Body of pancreas (tissue), 4 donors: ENCODE measurements around the gene NET1. TPM values are rescaled to one million over a fixed set of nuclear protein-coding genes. Genes with fewer than 3 reads are reported as not detected.
"Not testable (repeated sequence)": the region's sequence is repeated elsewhere in the genome, so short reads cannot be mapped to it uniquely, and the experiment has no call there.

Experiments used
- ATAC-seq: fragments of 150-250 bp; one replicate; pipeline ENCODE4 v1.9.1; 2016
- DNase-seq, 4 donors: peaks; one replicate each; pipeline ENCODE4 v3.0.0-alpha.2; 2019
- H3K27ac ChIP-seq, 4 donors: fragments of 200-600 bp; sonication (generic); 1 replicate in 3 of 4; 2 replicates in 1 of 4; pipeline versions ENCODE4 v1.5.1 to v1.6.1; 2016 to 2019; ENCODE audit warnings: mild to moderate bottlenecking in 1 of 4, mixed read lengths in 1 of 4, moderate library complexity in 1 of 4
- H3K27me3 ChIP-seq, 2 donors: fragments of 200-600 bp; sonication (generic); one replicate each; pipeline ENCODE4 v1.6.0; 2016; ENCODE audit warnings: mild to moderate bottlenecking in 1 of 2
- H3K36me3 ChIP-seq, 2 donors: fragments of 200-600 bp; sonication (generic); replicated peaks in 1 of 2; 2 replicates each; pipeline ENCODE4 v1.5.1; 2016; ENCODE audit warnings: low read depth in 2 of 2; ENCODE audit not compliant: insufficient read depth in 1 of 2
- H3K4me1 ChIP-seq: fragments of 200-600 bp; sonication (generic); one replicate; pipeline ENCODE4 v1.6.0; 2016
- H3K4me3 ChIP-seq, 2 donors: fragments of 200-600 bp; sonication (generic); 1 replicate in 1 of 2; 2 replicates in 1 of 2; pipeline ENCODE4 v1.5.1; 2016 to 2019
- H3K9me3 ChIP-seq, 3 donors: fragments of 200-600 bp; sonication (generic); 1 replicate in 2 of 3; 2 replicates in 1 of 3; pipeline ENCODE4 v1.5.1; 2016
- POLR2A ChIP-seq, 3 donors: fragments of 450-650 bp; IDR thresholded peaks; one replicate each; pipeline ENCODE4 v1.6.1; 2016; ENCODE audit warnings: antibody characterized with exemption in 3 of 3, mild to moderate bottlenecking in 2 of 3
- WGBS, 2 donors: methylation state at CpG; one replicate each; pipeline ENCODE4 v1.1.5; 2017; 5-methylcytosine and 5-hydroxymethylcytosine counted together
- intact Hi-C: fragments of 100-400 bp; cut with DNase I; formaldehyde crosslinking; loops from one replicate; pipeline ENCODE4 v1.15.1; 2023
- total RNA-seq, 2 donors: library from RNA; depleted of rRNA; stranded (reverse); fragments of >200 nt; gene quantifications; one replicate each; pipeline ENCODE4 v1.1.0, GENCODE V29; 2016
- TF ChIP-seq, protein P1 (sequence below), 7 experiments: fragments of 450-650 bp in 4 of 7; fragments of 200-600 bp in 3 of 7; sonication (generic) in 3 of 7; IDR thresholded peaks; one replicate each; pipeline ENCODE4 v1.5.1; 2016 to 2019; ENCODE audit warnings: antibody characterized with exemption in 7 of 7

Gene NET1
- total RNA-seq, 2 donors from 2014 or later = 37.9 to 70.3 TPM

DNA sequence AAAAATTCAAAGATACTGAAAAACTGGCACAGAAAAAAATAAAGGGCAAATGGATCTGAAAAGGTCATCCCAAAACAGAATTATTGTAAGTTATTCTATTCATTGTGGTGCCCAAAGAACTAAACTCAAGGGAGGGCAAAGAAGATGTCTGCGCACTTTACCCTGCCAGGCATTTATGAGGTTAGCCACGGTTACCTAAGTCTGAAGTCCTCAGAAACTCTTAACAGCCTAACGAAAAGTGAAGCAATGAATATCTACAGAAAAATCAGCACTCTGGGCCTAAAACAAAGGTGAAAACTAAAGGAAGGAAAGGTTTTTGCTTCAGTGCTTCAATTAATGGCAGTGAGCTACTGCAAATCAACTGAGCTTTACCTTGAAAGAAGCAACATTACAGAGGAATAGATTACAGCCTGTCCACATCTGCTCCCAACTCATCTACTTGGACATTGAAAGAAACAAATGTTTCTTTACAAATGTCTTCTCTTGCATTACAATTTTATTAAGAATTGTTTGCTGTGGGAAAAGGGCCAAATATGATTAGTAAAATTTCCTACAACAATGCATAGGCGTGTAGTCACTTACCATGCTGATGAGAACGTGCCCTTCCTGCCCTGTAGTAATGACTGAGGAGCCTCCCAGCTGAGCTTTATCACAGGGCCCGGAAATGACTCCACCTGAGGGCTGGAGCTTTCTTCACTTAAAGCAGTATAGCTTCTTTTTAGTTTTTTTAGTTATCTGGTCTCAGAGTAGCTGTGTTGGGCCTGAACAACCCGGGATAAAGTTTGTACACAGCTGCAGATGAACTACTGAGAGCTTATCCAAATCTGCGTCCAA is 7.9 kb upstream of the NET1 start, which contains the start of gene TUBAL3:
Gene TUBAL3, minus strand, starts transcription at position 621 of the 834 bp plus-strand sequence. Its CDS starts 36 bp downstream, at position 585.
- 62 to 76% methylated on average over 8 of the region's 8 CpGs for WGBS, 2 donors
- H3K4me1 ChIP-seq = peaks cover 4% of the 10 kb centered on the region
- ATAC-seq = no peak
- TF ChIP-seq POLR2A (IDR thresholded peaks at IDR 0.05) = no peak
- TF ChIP-seq, protein P1, sequence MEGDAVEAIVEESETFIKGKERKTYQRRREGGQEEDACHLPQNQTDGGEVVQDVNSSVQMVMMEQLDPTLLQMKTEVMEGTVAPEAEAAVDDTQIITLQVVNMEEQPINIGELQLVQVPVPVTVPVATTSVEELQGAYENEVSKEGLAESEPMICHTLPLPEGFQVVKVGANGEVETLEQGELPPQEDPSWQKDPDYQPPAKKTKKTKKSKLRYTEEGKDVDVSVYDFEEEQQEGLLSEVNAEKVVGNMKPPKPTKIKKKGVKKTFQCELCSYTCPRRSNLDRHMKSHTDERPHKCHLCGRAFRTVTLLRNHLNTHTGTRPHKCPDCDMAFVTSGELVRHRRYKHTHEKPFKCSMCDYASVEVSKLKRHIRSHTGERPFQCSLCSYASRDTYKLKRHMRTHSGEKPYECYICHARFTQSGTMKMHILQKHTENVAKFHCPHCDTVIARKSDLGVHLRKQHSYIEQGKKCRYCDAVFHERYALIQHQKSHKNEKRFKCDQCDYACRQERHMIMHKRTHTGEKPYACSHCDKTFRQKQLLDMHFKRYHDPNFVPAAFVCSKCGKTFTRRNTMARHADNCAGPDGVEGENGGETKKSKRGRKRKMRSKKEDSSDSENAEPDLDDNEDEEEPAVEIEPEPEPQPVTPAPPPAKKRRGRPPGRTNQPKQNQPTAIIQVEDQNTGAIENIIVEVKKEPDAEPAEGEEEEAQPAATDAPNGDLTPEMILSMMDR (IDR thresholded peaks at IDR 0.05) = no peak
- H3K9me3 ChIP-seq = no peaks in the 10 kb centered on the region
- no peak for DNase-seq
- no peak within 1 kb of the TSS for H3K4me3 ChIP-seq
- H3K27ac ChIP-seq = no peak within 1 kb of the TSS
- intact Hi-C loops = no loop called here
- no peaks in the 10 kb centered on the region for H3K27me3 ChIP-seq
- no peaks in the 10 kb centered on the region for H3K36me3 ChIP-seq

DNA sequence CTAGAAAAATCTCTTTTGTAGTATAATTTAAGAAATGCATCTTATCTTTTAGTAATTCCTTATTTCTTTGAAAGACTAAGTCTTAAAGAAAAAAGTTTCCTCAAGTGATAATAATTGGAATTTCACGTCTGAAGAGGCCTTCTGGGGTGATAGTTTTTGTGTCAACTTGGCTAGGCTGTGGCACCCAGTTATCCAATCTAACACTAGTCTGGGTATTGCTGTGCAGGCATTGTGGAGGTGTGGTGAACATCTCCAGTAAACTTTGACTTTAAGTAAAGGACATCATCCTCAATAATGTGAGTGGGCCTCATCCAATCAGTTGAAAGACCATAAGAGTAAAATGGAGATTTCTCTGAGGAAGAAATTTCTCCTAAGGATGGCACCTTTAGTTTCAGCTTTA is 5.4 kb upstream of the NET1 start:
- WGBS, 2 donors = 38 to 59% methylated on average over 1 of the region's 1 CpG
- no peaks in the 10 kb centered on the region for H3K36me3 ChIP-seq

DNA sequence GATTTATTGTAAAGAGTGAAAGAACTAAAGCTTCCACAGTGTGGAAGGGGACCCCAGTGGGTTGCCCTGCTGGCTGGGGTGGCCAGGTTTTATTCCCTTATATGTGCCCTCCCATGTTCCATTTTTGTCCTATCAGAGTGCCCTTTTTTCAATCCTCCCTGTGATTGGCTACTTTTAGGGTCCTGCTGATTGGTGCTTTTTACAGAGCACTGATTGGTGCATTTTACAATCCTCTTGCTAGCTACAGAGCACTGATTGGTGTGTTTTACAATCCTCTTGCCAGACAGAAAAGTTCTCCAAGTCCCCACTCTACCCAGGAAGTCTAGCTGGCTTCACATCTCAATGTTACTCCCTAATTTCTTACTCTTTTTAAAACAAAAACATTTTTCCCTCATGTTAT is 1.6 kb upstream of the NET1 start:
- H3K4me3 ChIP-seq, H3K27ac ChIP-seq, ATAC-seq, DNase-seq, H3K36me3 ChIP-seq, H3K27me3 ChIP-seq, intact Hi-C loops, H3K9me3 ChIP-seq: not testable (repeated sequence)
- H3K4me1 ChIP-seq = peaks cover 16% of the 10 kb centered on the region

More for the DNA sequence above, 5.4 kb upstream of the NET1 start:
- Histone ChIP-seq H3K9me3 (no peaks in the 10 kb centered on the region), H3K27ac (no peak overlapping the region), H3K4me3 (no peak overlapping the region), H3K27me3 (no peaks in the 10 kb centered on the region), H3K4me1 (peaks cover 1% of the 10 kb centered on the region)
- ATAC-seq (no peak), DNase-seq (no peak)
- TF ChIP-seq, protein P1 (IDR thresholded peaks at IDR 0.05) = no peak
- TF ChIP-seq POLR2A (IDR thresholded peaks at IDR 0.05) = no peak
- intact Hi-C loops = no loop called here

DNA sequence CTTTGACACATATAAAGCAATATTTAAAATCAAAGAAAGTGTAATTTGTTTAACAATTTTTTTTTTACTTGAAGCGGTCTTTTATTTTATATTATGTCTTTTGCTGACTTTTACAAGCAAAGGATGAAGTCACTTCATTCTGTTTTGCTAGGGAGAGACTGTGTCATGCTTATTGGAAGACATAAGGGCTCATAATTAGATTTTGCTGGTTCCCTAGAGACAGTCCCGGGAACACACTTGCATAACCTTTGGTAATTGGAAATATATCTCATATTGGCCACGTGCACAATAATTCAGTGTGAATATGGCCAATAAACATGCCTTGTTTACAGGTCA is 448 bp upstream of the NET1 start:
- Histone ChIP-seq H3K36me3 (no peaks in the 10 kb centered on the region), H3K4me3 (peak overlapping the region in 1 of 2 donors; percentile 57), H3K27me3 (no peaks in the 10 kb centered on the region), H3K27ac (peak overlapping the region; percentile 1 to 94 (median 92)), H3K4me1 (peaks cover 16% of the 10 kb centered on the region), H3K9me3 (no peaks in the 10 kb centered on the region)
- intact Hi-C loops = no loop called here
- ATAC-seq (no peak), DNase-seq (no peak)
- TF ChIP-seq POLR2A (IDR thresholded peaks at IDR 0.05) = no peak
- TF ChIP-seq, protein P1 (IDR thresholded peaks at IDR 0.05) = no peak
- WGBS, 2 donors = 19 to 20% methylated on average over 3 of the region's 3 CpGs

DNA sequence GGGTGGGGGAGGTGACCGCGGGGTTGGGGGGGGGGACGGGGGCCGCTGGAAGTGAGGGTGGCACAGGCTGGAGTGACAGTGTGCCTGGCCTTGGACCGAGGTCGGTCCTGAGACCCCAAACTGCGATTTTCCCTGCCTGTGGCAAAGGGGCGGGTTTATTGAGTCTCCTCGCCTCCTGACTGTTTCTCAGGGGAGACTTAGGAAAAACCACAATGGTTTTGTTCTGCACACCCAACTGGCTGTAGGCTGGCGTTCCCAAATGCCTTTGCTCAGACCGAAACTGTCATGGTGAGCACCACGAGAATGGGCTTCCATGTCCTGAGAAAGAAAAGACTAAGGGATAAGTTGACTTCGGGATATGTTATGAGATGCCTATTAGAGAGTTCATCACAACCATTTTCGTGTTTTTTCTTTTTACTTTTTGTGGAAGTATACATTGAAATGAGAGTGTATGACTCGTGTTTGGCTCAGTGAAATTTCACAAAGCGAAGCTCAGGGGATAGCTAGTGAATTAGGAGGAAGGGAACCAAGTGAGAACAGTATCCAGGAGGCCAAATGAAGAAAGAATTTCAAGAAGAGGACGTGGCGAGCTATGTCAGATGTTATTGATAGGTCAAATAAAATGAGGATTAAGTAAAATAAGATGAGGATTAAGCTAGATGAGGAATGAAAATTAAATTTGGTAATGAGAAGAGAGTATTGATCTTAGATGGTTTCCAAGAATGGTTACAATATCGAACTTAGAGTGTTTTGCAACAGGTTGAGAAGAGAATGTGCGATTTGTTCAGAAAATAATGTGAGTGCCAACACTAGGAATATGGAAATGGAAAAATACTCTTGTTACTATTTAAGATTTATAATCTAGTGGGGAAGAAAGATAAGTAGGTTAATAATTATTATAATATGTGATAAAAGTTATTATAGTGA is 918 bp downstream of the NET1 start:
- Histone ChIP-seq H3K36me3 (no peaks in the 10 kb centered on the region), H3K4me1 (peaks cover 16% of the 10 kb centered on the region), H3K27me3 (no peaks in the 10 kb centered on the region), H3K27ac (peak overlapping the region; percentile 91 to 94 (median 92)), H3K4me3 (peak overlapping the region; percentile 57 to 75), H3K9me3 (no peaks in the 10 kb centered on the region)
- ATAC-seq (peak; percentile 10), DNase-seq (peak in 3 of 4 donors; percentile 16 to 30 (median 27))
- intact Hi-C loops = no loop called here
- TF ChIP-seq POLR2A (IDR thresholded peaks at IDR 0.05) = no peak
- TF ChIP-seq, protein P1 (IDR thresholded peaks at IDR 0.05) = no peak
- WGBS, 2 donors = 4 to 5% methylated on average over 13 to 17 of the region's 20 CpGs
